HCT116 (cell line): ENCODE results near the gene TUBA1C.

ENCODE experiments used
- CTCF ChIP-seq, 3 experiments: fragments of 200-600 bp in 1 of 3; sonication (generic) in 1 of 3; IDR thresholded peaks in 2 of 3; conservative IDR thresholded peaks in 1 of 3; 2 replicates each; pipeline ENCODE4 v1.5.1; 2012 to 2017; ENCODE audit warnings: low read depth in 2 of 3, low read length in 2 of 3, antibody characterized with exemption in 1 of 3, borderline replicate concordance in 1 of 3, control low read depth in 1 of 3, mild to moderate bottlenecking in 1 of 3, mixed read lengths in 1 of 3, mixed run types in 1 of 3, moderate library complexity in 1 of 3; ENCODE audit not compliant: insufficient read depth in 1 of 3
- POLR2A ChIP-seq: IDR thresholded peaks from 2 replicates; pipeline ENCODE4 v1.7.0; 2011; ENCODE audit warnings: borderline replicate concordance; ENCODE audit not compliant: insufficient read depth, insufficient read length; ENCODE audit errors: extremely low read depth
- POLR2AphosphoS5 ChIP-seq: IDR thresholded peaks from 2 replicates; pipeline ENCODE4 v1.6.1; 2011; ENCODE audit warnings: mild to moderate bottlenecking, low read depth, low read length, moderate library complexity
- RAD21 ChIP-seq: IDR thresholded peaks from 2 replicates; pipeline ENCODE4 v1.6.1; 2012; ENCODE audit warnings: low read depth, mild to moderate bottlenecking
- TF ChIP-seq, protein P1 (sequence below): IDR thresholded peaks from 2 replicates; pipeline ENCODE4 v1.6.1; 2012

- no peak for TF ChIP-seq CTCF (IDR thresholded peaks at IDR 0.05 in 2 of 3, conservative IDR thresholded peaks at IDR 0.05 in 1 of 3; ENCODE audit: borderline replicate concordance in 1 of 3, insufficient read depth in 1 of 3, low read depth in 2 of 3, low read length in 2 of 3)
- TF ChIP-seq RAD21 = no peak
- TF ChIP-seq POLR2A = no peak
- no peak for TF ChIP-seq POLR2AphosphoS5
- TF ChIP-seq, protein P1, sequence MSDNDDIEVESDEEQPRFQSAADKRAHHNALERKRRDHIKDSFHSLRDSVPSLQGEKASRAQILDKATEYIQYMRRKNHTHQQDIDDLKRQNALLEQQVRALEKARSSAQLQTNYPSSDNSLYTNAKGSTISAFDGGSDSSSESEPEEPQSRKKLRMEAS = no peak
Observed at GRCh38 chr12:49244176-49244575, 20.7 kb upstream of the TUBA1C start.
